Activated gamma-delta T cell treated with anti-CD3 and anti-CD28 coated beads, Interleukin-2, amount 50 U/mL, for 16 hours (primary cell): ENCODE results near the gene CPNE1.

ENCODE experiments used
- DNase-seq: peaks from one replicate; pipeline ENCODE4 v3.0.0-alpha.2; 2020; ENCODE audit warnings: low read depth

Gene CPNE1

DNA sequence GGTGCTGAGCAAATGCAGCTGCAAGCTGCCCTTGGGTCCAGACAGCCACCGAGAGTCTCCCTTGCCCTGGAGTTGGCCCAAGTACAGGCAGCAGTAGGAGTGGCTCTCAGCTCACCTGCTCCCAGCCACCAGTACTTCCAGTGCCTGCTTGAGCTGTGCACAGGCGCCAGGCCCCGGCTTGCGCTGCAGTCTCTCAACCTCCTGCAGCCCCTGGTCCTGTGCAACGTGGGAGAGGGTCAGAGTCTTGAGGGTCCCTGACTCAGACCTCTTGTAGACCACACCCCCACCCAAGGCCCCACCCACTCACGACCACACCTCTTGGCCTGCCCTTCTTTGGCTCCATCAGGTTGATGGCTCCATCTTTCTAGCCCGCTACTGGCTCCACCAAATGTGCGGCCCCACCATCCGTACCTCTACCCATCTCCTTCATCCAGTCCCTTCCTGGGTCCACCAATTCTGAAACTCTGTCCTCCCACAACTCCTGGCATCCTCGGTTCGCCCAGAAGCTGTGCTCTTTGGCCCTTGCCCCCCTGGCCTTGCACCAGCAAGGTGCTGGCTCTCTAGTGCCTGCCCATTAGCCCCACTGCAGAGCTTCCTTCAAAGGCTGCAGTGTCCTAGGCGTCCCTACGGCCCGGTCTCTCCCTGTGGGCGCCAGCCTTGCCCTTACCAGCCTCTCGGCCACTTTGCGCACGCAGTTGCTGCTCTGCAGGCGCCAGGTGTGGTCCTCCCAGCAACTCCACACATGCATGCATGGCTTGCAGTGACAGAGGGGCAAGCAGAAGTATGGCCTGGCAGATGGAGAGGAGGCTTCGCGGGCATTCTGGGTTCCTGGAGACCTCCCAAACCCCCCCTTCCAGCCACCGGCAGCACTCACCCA, 65.6 kb downstream of the CPNE1 start:
- DNase-seq = no peak

GRCh38 chr20:35598476-35598875, 66.2 kb downstream of the CPNE1 start:
- no peak for DNase-seq

DNA sequence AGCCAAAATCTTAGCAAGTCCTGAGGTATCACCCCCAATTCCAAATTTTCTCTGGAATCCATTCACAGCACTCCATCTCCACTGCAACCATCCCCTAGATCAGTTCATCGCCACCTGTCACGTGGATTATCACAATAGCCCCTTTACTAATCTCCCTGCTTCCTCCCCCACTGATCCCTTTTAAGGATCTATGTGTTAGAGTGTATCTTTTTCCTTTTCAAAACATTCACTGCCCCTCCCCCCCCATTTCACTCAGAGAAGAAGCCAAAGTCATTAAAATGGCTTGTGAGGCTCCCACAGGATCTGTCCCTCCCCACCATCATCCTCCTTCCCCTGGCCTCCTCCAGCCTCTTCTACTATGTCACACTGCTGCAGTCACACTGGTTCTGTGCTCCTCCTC, 67.5 kb downstream of the CPNE1 start:
- no peak for DNase-seq

DNA sequence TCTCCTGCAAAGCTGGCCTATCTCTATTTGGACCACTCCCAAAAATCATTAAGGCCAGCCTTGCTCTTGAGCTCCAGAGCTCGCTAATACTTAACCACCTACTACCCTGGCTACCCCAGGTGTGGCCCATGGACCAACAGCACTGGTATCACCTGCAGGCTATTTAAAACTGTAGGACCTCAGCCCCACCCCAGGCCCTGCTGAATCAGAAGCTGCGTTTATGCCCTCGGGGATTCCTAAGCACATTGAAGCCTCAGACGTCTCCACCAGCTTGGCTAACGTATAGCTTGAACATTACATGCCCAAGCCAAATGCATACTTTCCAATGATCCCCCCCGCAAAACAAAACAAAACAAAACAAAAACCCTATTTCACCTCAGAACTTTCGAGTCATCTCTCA, 68.8 kb downstream of the CPNE1 start:
- DNase-seq = no peak

DNA sequence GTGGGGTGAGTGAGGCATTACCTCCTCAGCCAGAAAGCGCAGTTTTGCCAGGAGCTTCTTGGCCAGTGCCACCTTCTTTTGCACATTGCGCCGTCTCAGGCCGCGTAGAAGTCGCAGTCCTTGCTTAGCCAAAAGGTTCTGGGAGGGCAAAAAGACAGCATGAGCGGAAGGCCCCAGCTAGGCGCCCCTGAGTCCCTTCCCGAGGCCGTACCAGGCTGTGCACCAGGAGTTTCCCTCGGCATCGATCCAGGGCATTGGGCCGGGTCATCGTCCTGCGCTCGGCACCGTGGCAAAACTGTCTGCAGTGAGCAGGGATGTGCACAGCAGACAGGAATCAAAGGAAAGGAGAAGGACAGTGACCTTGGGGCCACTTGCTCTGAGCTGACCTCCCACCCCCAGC, 69.2 kb downstream of the CPNE1 start:
- DNase-seq = no peak

GRCh38 chr20:35592339-35592974, 72.2 kb downstream of the CPNE1 start:
- DNase-seq = no peak

DNA sequence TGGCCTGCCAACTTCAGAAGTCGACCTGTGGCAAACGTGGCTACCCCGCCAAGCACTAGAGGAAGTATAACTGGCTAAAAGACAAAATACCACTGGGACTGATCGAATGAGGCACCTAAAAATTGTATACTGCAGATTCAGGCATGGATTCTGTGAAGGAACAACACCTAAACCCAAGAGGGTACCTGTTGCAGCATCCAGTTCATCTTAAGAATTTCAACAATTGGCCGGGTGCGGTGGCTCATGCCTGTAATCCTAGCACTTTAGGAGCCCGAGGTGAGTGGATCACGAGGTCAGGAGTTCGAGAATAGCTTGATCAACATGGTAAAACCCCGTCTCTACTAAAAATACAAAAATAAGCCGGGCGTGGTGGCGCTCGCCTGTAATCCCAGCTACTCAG, 76.3 kb downstream of the CPNE1 start:
- no peak for DNase-seq

- no peak for DNase-seq
These were observed 77.3 kb downstream of the CPNE1 start for GRCh38 chr20:35587436-35587835.

- no peak for DNase-seq
These were observed 77.8 kb downstream of the CPNE1 start for GRCh38 chr20:35586751-35587425.

DNA sequence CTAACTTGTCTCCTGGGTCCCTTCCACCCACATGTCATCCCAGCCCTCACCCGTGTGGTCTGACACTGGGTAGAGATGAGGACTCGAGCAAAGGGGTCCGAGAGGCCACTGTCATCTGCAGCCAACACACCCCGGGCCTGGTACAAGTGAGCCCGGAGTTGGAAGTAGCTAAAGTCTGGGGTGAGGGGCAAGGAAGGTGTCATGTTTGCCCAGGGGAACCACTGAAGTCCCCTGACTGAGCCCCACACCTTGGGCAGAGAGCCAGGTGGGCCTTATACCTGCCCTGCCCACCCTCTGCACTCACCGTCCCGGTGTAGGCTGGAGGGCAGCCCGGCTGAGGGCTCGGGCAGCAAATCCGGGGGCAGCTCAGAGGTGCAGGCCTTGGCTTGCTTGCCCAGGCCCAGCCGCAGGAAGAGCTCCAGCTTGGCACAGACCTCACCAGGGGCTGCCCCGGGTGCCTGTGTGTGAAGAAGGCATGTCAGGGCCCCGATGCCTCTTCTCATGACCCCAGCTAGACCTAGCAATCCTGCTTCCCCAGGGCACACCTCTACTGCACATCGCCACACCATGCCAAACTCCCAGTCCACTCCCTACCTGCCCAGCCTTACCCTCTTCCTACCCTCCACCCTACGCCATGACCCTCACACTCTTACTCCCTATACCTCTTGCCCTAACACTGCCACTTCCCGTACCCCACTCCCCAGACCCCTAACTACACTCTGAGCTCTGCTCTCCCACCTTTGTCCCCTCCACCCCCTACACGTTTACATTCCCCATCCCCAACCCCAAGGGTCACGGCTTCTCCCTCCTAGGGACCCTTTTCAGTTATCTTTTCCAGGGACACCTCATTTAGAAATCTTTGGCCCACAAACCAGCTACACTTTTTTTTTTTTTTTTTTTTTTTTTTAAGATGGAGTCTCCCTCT, 80.8 kb downstream of the CPNE1 start:
- no peak for DNase-seq

GRCh38 chr20:35582741-35583404, 81.8 kb downstream of the CPNE1 start:
- no peak for DNase-seq

DNA sequence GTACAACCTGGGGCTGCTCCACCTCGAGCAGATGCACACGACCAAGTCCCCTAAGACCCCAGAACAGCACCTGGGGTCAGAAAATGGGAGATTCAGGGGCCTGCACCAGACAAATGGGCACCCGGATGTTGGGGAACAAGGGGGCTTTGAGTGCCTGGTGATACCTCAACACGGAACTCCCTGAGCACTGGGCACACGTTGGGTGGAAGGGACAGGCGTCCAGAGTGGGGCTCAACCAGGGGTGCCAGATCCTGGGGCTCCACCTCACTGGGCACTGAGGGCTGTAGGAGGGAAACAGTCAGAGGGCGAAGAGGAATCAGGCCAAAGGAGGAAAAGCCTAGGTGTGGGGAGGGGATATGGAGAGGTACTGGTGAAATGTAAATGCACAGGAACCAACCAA, 82.6 kb downstream of the CPNE1 start:
- no peak for DNase-seq

DNA sequence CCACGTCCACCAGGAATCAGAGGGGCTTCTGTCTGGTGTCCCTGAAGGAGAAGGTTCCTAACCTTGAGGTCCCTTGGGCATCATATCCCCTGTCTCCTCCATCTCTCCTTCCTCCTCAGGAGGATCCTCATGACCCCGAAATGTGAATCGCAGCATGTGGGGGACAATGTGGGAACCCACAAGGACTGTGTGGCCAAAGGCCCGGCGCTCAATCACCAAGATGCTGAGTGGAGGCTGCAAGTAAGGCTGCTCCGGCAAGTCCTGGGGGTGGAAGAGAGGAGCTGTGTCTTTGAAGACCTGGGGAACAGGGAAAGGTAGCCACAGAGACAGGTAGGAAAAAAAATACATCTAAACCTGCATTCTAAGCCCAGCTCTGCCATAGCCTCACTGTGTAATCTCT, 85.5 kb downstream of the CPNE1 start:
- DNase-seq = no peak

GRCh38 chr20:35578469-35578868, 86.2 kb downstream of the CPNE1 start:
- no peak for DNase-seq

GRCh38 chr20:35576816-35577215, 87.9 kb downstream of the CPNE1 start:
- no peak for DNase-seq
